Ishikawa (cell line): ENCODE data around the gene MYLK4.

Source experiments
- CEBPB ChIP-seq: IDR thresholded peaks from 2 replicates; pipeline ENCODE4 v1.6.1; 2012
- CREB1 ChIP-seq: IDR thresholded peaks from 2 replicates; pipeline ENCODE4 v1.6.1; 2012; ENCODE audit warnings: low read depth
- EGR1 ChIP-seq: IDR thresholded peaks from 2 replicates; pipeline ENCODE4 v1.6.1; 2012
- EP300 ChIP-seq: IDR thresholded peaks from 2 replicates; pipeline ENCODE4 v1.6.1; 2012; ENCODE audit warnings: borderline replicate concordance
- FOXM1 ChIP-seq: IDR thresholded peaks from 2 replicates; pipeline ENCODE4 v1.6.1; 2012; ENCODE audit warnings: low read depth, borderline replicate concordance
- MAX ChIP-seq: IDR thresholded peaks from 2 replicates; pipeline ENCODE4 v1.6.1; 2012
- NFIC ChIP-seq: IDR thresholded peaks from 2 replicates; pipeline ENCODE4 v1.6.1; 2012
- RAD21 ChIP-seq: IDR thresholded peaks from 2 replicates; pipeline ENCODE4 v1.6.1; 2012; ENCODE audit warnings: low read depth
- TAF1 ChIP-seq: IDR thresholded peaks from 2 replicates; pipeline ENCODE4 v1.6.1; 2012; ENCODE audit warnings: low read depth, mild to moderate bottlenecking
- TCF12 ChIP-seq: IDR thresholded peaks from 2 replicates; pipeline ENCODE4 v1.6.1; 2012; ENCODE audit warnings: low read depth
- TEAD4 ChIP-seq: IDR thresholded peaks from 2 replicates; pipeline ENCODE4 v1.6.1; 2012
- YY1 ChIP-seq: IDR thresholded peaks from 2 replicates; pipeline ENCODE4 v1.6.1; 2012; ENCODE audit warnings: low read depth
- ZBTB7A ChIP-seq: IDR thresholded peaks from 2 replicates; pipeline ENCODE4 v1.6.1; 2012; ENCODE audit warnings: low read depth
- TF ChIP-seq, protein P1 (sequence below): IDR thresholded peaks from 2 replicates; pipeline ENCODE4 v1.6.1; 2012
- TF ChIP-seq, protein P2 (sequence below): IDR thresholded peaks from 2 replicates; pipeline ENCODE4 v1.6.1; 2012; ENCODE audit warnings: low read depth, mild to moderate bottlenecking

The MYLK4 gene

GRCh38 chr6:2623295-2623694, 127.4 kb downstream of the MYLK4 start:
- TF ChIP-seq CREB1 (no peak), FOXM1 (no peak), MAX (no peak), NFIC (no peak), TCF12 (no peak), TEAD4 (no peak), EP300 (no peak), EGR1 (no peak), ZBTB7A (no peak), TAF1 (no peak), RAD21 (no peak), CEBPB (no peak), YY1 (no peak)
- TF ChIP-seq, protein P1, sequence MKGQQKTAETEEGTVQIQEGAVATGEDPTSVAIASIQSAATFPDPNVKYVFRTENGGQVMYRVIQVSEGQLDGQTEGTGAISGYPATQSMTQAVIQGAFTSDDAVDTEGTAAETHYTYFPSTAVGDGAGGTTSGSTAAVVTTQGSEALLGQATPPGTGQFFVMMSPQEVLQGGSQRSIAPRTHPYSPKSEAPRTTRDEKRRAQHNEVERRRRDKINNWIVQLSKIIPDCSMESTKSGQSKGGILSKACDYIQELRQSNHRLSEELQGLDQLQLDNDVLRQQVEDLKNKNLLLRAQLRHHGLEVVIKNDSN = no peak
- TF ChIP-seq, protein P2, sequence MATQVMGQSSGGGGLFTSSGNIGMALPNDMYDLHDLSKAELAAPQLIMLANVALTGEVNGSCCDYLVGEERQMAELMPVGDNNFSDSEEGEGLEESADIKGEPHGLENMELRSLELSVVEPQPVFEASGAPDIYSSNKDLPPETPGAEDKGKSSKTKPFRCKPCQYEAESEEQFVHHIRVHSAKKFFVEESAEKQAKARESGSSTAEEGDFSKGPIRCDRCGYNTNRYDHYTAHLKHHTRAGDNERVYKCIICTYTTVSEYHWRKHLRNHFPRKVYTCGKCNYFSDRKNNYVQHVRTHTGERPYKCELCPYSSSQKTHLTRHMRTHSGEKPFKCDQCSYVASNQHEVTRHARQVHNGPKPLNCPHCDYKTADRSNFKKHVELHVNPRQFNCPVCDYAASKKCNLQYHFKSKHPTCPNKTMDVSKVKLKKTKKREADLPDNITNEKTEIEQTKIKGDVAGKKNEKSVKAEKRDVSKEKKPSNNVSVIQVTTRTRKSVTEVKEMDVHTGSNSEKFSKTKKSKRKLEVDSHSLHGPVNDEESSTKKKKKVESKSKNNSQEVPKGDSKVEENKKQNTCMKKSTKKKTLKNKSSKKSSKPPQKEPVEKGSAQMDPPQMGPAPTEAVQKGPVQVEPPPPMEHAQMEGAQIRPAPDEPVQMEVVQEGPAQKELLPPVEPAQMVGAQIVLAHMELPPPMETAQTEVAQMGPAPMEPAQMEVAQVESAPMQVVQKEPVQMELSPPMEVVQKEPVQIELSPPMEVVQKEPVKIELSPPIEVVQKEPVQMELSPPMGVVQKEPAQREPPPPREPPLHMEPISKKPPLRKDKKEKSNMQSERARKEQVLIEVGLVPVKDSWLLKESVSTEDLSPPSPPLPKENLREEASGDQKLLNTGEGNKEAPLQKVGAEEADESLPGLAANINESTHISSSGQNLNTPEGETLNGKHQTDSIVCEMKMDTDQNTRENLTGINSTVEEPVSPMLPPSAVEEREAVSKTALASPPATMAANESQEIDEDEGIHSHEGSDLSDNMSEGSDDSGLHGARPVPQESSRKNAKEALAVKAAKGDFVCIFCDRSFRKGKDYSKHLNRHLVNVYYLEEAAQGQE = no peak

- TF ChIP-seq, protein P2 = no peak
- TF ChIP-seq, protein P1 = no peak
- TF ChIP-seq YY1 (no peak), MAX (no peak), ZBTB7A (no peak), EGR1 (no peak), CREB1 (no peak), TCF12 (no peak), RAD21 (no peak), TAF1 (no peak)
Measured at GRCh38 chr6:2622671-2623070, 128.1 kb downstream of the MYLK4 start.

DNA sequence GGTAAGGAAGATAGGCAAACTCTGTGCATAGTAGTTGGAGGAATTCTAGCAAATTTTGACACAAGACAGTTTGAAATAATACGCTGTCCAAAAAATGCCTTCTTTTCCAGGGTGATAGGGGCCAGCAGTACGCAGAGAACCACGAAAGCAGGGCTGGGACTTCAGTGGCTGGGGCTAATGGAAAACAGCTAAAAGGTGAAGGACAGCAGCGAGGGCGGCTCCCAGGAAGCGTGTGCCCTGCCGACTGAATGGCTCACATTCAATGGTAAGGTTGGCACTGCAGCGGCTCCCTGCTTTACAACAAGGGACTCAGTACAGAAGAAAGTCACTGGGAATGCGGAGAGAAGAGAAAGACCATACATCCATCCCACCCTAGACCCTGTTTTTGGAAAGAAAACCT, 131.1 kb downstream of the MYLK4 start:
- TF ChIP-seq RAD21 = no peak
- TF ChIP-seq FOXM1 = no peak
- TF ChIP-seq, protein P2 = no peak
- no peak for TF ChIP-seq CREB1
- TF ChIP-seq, protein P1 = no peak
- TF ChIP-seq TAF1 = no peak
- no peak for TF ChIP-seq EP300
- TF ChIP-seq YY1 = no peak
- no peak for TF ChIP-seq EGR1
- TF ChIP-seq TEAD4 = no peak
- no peak for TF ChIP-seq CEBPB
- no peak for TF ChIP-seq ZBTB7A
- no peak for TF ChIP-seq NFIC
- no peak for TF ChIP-seq TCF12
- no peak for TF ChIP-seq MAX

DNA sequence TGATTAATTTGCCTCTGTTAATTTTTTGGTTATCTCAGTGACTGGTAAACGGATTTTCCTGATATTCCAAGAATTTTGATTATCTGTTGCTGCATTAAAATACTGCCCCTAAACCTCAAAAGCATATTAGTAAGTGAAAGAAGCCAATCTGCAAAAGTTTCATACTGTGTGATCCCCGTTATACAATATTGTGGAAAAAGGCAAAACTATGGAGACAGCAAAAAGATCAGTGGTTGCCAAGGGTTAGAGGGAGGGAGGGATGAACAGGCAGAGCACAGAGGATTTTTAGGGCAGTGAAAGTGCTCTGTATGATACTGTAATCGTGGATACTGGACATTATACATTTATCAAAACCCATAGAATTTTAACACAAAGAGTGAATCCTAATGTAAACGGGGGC, 133.0 kb downstream of the MYLK4 start:
- no peak for TF ChIP-seq CREB1
- TF ChIP-seq YY1 = no peak
- no peak for TF ChIP-seq CEBPB
- TF ChIP-seq TEAD4 = no peak
